Amygdala (tissue), 56 donors: ENCODE results near the gene SELL.
"Not testable (repeated sequence)": the region's sequence is repeated elsewhere in the genome, so short reads cannot be mapped to it uniquely, and the experiment has no call there.

Experiments used
- DNase-seq, 56 donors: peaks; one replicate each; lab custom pipeline; 2025; lab: John Stamatoyannopoulos, UW

The SELL gene

GRCh38 chr1:169711469-169712308 lies at the start of gene SELL:
Gene SELL (minus strand): TSS chr1:169711620. CDS start chr1:169711498, 122 bp downstream.
- DNase-seq = peak in 31 of 56 donors; percentile 0 to 53 (median 13)

GRCh38 chr1:169759038-169759437 lies 47.6 kb upstream of the SELL start:
- no peak for DNase-seq

- DNase-seq = no peak
Observed at GRCh38 chr1:169753549-169753948, 42.1 kb upstream of the SELL start.

- DNase-seq = no peak
Observed at GRCh38 chr1:169750041-169750440, 38.6 kb upstream of the SELL start.

GRCh38 chr1:169746550-169746949 lies 35.1 kb upstream of the SELL start:
- no peak for DNase-seq

- DNase-seq = no peak
Observed at GRCh38 chr1:169745015-169745861, 33.8 kb upstream of the SELL start.

GRCh38 chr1:169741666-169742394 lies 30.4 kb upstream of the SELL start:
- DNase-seq = no peak

- no peak for DNase-seq
Observed at GRCh38 chr1:169739980-169740379, 28.6 kb upstream of the SELL start.

- DNase-seq = no peak
Observed at GRCh38 chr1:169733924-169734323, 22.5 kb upstream of the SELL start, which contains the start of gene SELE. Gene SELE (minus strand): TSS chr1:169734079. CDS start chr1:169733612, 467 bp downstream.

- DNase-seq = no peak
Observed at GRCh38 chr1:169731446-169731845, 20.0 kb upstream of the SELL start.

GRCh38 chr1:169729991-169730390 lies 18.6 kb upstream of the SELL start:
- no peak for DNase-seq

GRCh38 chr1:169727307-169727706 lies 15.9 kb upstream of the SELL start:
- DNase-seq = no peak

GRCh38 chr1:169726851-169727250 lies 15.4 kb upstream of the SELL start:
- DNase-seq = no peak

- DNase-seq = no peak
Observed at GRCh38 chr1:169725930-169726329, 14.5 kb upstream of the SELL start.

GRCh38 chr1:169724168-169724567 lies 12.7 kb upstream of the SELL start:
- no peak for DNase-seq

- no peak for DNase-seq
Observed at GRCh38 chr1:169723763-169724162, 12.3 kb upstream of the SELL start.

GRCh38 chr1:169722779-169723178 lies 11.4 kb upstream of the SELL start:
- DNase-seq = no peak

GRCh38 chr1:169715100-169715499 lies 3.7 kb upstream of the SELL start:
- not testable (repeated sequence) for DNase-seq

GRCh38 chr1:169713090-169713489 lies 1.7 kb upstream of the SELL start:
- DNase-seq = not testable (repeated sequence)

GRCh38 chr1:169712309-169712631 lies 850 bp upstream of the SELL start:
- DNase-seq = no peak

- no peak for DNase-seq
Observed at GRCh38 chr1:169708647-169709046, 2.8 kb downstream of the SELL start.
